ENCODE results near the gene SAMD10. TPM values are rescaled to one million over a fixed set of nuclear protein-coding genes. Genes with fewer than 3 reads are reported as not detected.
A peak's percentile ranks its signal among the peaks of the same experiment; 100 is the strongest.

Gene SAMD10
- total RNA-seq, 2 experiments from 2014 or later, result 23.7 to 24.5 TPM

GRCh38 chr20:63958964-63959698, 20.3 kb downstream of the SAMD10 start:
- Mint-ChIP-seq H3K4me3 (no peak overlapping the region), H3K36me3 (peaks cover 13% of the 10 kb centered on the region), H3K27ac (peak overlapping the region; percentile 89), H3K4me1 (ENCODE audit: low read depth) (peaks cover 23% of the 10 kb centered on the region), H3K27me3 (no peaks in the 10 kb centered on the region), H3K9me3 (no peaks in the 10 kb centered on the region)
- intact Hi-C loops (cut with micrococcal nuclease), result loop anchor here (5.0 kb wide), 1 partner anchor 422 kb away; the partner anchor contains the start of gene PTK6
- CTCF ChIA-PET, result interaction anchor here (1.2 kb wide), 1 partner anchor 15 kb away, joined by 3 read pairs; no protein-coding TSS in a partner anchor
- POLR2A ChIA-PET, result interaction anchor here (0.6 to 1.4 kb wide), 2 partner anchors 9 to 252 kb away, joined by 3 to 5 read pairs; no protein-coding TSS in a partner anchor
- DNase-seq, result no peak

GRCh38 chr20:63958471-63958870, 21.0 kb downstream of the SAMD10 start:
- POLR2A ChIA-PET, result interaction anchor here (0.6 to 1.4 kb wide), 2 partner anchors 10 to 251 kb away, joined by 3 to 5 read pairs; no protein-coding TSS in a partner anchor
- DNase-seq, result no peak
- intact Hi-C loops (cut with micrococcal nuclease), result loop anchor here (5.0 kb wide), 1 partner anchor 421 kb away; the partner anchor contains the start of gene PTK6
- CTCF ChIA-PET, result interaction anchor here (1.2 kb wide), 1 partner anchor 16 kb away, joined by 3 read pairs; no protein-coding TSS in a partner anchor
- Mint-ChIP-seq H3K27me3 (no peaks in the 10 kb centered on the region), H3K27ac (peak overlapping the region; percentile 89), H3K4me1 (ENCODE audit: low read depth) (peaks cover 30% of the 10 kb centered on the region), H3K4me3 (no peak overlapping the region), H3K9me3 (no peaks in the 10 kb centered on the region), H3K36me3 (peaks cover 11% of the 10 kb centered on the region)

DNA sequence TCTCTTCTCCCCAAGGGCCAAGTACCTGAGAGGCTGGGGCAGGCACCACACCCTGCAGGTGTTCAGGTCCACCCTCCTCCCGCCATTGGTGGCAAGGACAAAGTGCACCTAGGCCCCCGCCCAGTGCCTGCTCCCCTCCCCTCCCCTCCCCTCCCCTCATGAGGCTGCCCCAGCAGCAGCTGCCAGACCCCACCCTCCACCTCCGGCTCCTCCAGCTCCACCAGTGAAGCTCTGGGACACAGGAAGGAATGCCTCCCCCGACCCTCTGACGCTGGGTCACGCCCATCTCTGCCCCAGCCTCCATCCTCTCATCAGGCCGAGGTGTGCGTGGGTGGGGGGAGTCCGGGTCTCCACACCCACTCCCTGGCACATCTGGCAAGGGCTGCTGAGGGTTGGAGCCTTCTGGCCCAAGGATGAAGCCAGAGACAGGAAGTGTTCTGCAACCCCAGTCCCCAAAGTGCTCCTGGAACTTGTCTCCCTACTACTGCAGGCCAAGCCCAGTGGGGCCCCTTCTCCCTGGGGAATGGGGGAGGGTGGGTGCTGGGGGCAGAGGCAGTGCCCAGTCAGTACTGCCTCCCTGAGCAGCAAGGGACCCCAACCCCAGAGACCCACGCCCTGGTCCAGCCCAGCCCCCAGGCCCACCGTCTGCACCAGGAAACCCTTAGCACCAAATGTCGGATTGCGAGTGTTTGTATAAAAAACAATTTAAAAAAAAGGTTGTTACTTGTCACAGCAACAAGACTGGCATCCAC, 21.6 kb downstream of the SAMD10 start:
- intact Hi-C loops (cut with micrococcal nuclease), result loop anchor here (2.0 to 5.0 kb wide), 2 partner anchors 77 to 421 kb away; partner anchors contain the start of gene PTK6
- H3K36me3 Mint-ChIP-seq, result peaks cover 11% of the 10 kb centered on the region
- H3K4me3 Mint-ChIP-seq, result peak overlapping the region; percentile 71
- peaks cover 31% of the 10 kb centered on the region for H3K4me1 Mint-ChIP-seq (ENCODE audit: low read depth)
- H3K9me3 Mint-ChIP-seq, result no peaks in the 10 kb centered on the region
- peak overlapping the region; percentile 89 for H3K27ac Mint-ChIP-seq
- ChIA-PET CTCF (interaction anchor here (0.7 to 1.9 kb wide), 3 partner anchors 16 to 420 kb away, joined by 3 to 12 read pairs (median 3); partner anchors contain the start of genes PRPF6, PTK6 and SAMD10), POLR2A (interaction anchor here (0.6 kb wide), 1 partner anchor 92 kb away, joined by 3 read pairs; the partner anchor contains the start of gene TPD52L2)
- DNase-seq, result peak; percentile 77
- H3K27me3 Mint-ChIP-seq, result no peaks in the 10 kb centered on the region

DNA sequence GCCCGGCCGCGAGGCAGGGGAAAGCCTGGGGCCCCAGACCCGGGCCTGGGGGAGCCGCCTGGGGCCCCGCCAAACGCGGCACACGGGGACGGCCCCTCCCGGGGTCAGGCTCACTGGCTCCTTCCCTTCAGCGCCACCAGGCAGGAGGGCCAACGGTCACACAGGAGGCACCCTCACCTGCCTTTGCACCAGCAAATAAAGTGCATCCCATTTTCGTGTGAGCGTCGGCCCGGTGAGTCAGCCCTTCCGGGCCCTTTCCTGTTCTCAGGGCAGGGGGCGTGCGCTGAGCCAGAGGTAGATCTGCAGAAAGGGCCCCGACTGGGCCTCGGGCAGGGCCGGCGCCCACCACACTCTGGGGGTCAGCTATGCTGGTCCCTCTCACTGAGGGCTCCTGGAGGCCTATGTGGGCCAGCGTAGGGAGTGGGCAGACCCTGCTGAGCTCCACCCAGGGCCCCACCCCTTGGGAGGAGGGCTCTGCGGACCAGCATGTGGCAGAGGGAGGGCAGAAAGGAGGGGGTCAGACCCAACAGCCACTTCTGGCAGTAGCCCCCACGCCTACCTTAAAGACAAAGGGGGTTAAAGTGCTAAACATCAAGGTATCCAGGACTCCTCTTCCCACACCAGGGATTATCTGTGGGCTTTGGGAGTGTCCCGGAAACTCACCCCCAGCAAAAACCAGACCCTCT, 22.3 kb downstream of the SAMD10 start:
- CTCF ChIA-PET, result interaction anchor here (0.7 to 1.9 kb wide), 5 partner anchors 17 to 420 kb away, joined by 3 to 12 read pairs (median 4); partner anchors contain the start of genes ARFRP1, PRPF6, PTK6 and SAMD10
- peaks cover 35% of the 10 kb centered on the region for H3K4me1 Mint-ChIP-seq (ENCODE audit: low read depth)

DNA sequence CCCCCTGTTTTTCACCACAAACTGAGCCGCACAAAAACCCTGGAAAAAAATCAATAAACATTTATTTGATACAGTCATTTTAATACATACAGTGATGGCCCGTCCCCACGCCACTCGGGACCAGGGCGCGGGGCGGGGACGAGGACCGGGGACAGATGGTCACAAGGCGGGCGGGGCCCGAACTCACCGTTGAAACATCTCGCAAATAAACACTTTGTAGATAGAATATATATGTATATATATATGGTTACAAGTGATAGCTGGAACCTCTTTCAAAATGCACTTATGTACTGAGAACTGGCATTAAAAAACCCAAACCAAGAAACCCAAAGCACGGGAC, 22.8 kb downstream of the SAMD10 start:
- POLR2A ChIA-PET, result interaction anchor here (0.6 to 1.2 kb wide), 5 partner anchors 21 to 419 kb away, joined by 3 to 7 read pairs (median 5); partner anchors contain the start of genes PRPF6, PTK6 and TPD52L2
- Mint-ChIP-seq H3K9me3 (no peaks in the 10 kb centered on the region), H3K27me3 (no peaks in the 10 kb centered on the region), H3K4me3 (peak overlapping the region; percentile 76), H3K27ac (peak overlapping the region; percentile 89), H3K36me3 (peaks cover 7% of the 10 kb centered on the region), H3K4me1 (ENCODE audit: low read depth) (peaks cover 35% of the 10 kb centered on the region)
- CTCF ChIA-PET, result interaction anchor here (0.9 to 1.9 kb wide), 4 partner anchors 17 to 249 kb away, joined by 4 to 12 read pairs (median 4); partner anchors contain the start of genes ARFRP1, PRPF6, SAMD10 and ZGPAT
- intact Hi-C loops (cut with micrococcal nuclease), result loop anchor here (1.0 to 5.0 kb wide), 5 partner anchors 25 to 419 kb away; partner anchors contain the start of genes ARFRP1, PRPF6, PTK6 and TCEA2
- no peak for DNase-seq

More for the DNA sequence above, 22.3 kb downstream of the SAMD10 start:
- DNase-seq, result peak; percentile 90
- Mint-ChIP-seq H3K9me3 (no peaks in the 10 kb centered on the region), H3K36me3 (peaks cover 9% of the 10 kb centered on the region), H3K27ac (peak overlapping the region; percentile 89), H3K27me3 (no peaks in the 10 kb centered on the region), H3K4me3 (peak overlapping the region; percentile 71)
- intact Hi-C loops (cut with micrococcal nuclease), result loop anchor here (2.0 to 5.0 kb wide), 2 partner anchors 78 to 420 kb away; partner anchors contain the start of gene PTK6
- POLR2A ChIA-PET, result interaction anchor here (0.6 kb wide), 1 partner anchor 92 kb away, joined by 3 read pairs; the partner anchor contains the start of gene TPD52L2

DNA sequence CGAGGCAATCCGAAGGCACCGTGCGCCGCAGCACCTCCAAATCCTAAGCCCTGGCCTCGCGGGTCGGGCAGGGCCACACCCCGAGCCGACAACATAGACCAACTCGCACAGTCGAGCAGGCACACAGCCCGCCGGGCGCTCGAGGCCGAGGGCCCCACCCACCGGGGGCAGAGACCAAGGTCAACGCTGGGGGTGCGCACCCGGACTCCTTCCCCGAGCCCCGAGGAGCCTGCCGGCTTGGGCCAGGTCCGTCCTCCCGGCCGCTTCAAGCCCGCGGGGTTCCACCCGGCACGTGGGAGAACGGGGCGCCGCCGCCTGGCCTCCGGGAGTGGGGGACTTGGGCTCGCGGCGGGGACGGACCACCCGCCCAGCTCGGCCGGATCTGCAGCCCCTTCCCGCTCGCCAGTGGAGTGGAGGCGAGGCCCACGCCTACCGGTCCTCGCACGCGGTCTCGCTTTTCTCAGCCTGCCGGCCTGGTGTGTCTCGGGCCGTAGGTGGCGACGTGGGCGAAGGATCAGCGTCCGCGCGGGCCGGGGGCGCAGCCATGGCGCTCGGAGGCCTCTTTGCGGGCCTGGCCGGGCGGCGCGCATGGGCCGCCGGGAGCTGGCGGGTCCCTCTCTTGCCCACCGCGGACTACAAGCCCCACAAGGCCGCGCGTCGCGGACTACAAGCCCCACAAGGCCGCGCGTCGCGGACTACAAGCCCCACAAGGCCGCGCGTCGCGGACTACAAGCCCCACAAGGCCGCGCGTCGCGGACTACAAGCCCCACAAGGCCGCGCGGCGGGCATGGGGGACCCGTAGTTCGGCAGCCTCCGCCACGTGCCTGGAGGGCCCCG, 23.4 kb downstream of the SAMD10 start, which contains the start of gene UCKL1:
Gene UCKL1 (minus strand): TSS at position 590 of the 837 bp plus-strand sequence. CDS start 44 bp downstream, at position 546.
- ChIA-PET POLR2A (interaction anchor here (0.5 to 1.2 kb wide), 6 partner anchors 22 to 418 kb away, joined by 3 to 7 read pairs (median 5); partner anchors contain the start of genes PRPF6, PTK6 and TPD52L2), CTCF (interaction anchor here (0.9 to 2.5 kb wide), 5 partner anchors 18 to 249 kb away, joined by 4 to 12 read pairs (median 4); partner anchors contain the start of genes ARFRP1, PRPF6, SAMD10 and ZGPAT)
- Mint-ChIP-seq H3K36me3 (peaks cover 1% of the 10 kb centered on the region), H3K27ac (peak within 1 kb of the TSS; percentile 89), H3K4me1 (ENCODE audit: low read depth) (peaks cover 35% of the 10 kb centered on the region), H3K9me3 (no peaks in the 10 kb centered on the region), H3K27me3 (no peaks in the 10 kb centered on the region), H3K4me3 (peak within 1 kb of the TSS; percentile 81)
- intact Hi-C loops (cut with micrococcal nuclease), result loop anchor here (1.0 to 5.0 kb wide), 5 partner anchors 25 to 419 kb away; partner anchors contain the start of genes ARFRP1, PRPF6, PTK6 and TCEA2
- peak; percentile 92 for DNase-seq

GRCh38 chr20:63955281-63955826, 24.1 kb downstream of the SAMD10 start:
- DNase-seq, result peak; percentile 57
- Mint-ChIP-seq H3K4me1 (ENCODE audit: low read depth) (peaks cover 40% of the 10 kb centered on the region), H3K36me3 (peaks cover 1% of the 10 kb centered on the region), H3K4me3 (peak overlapping the region; percentile 81), H3K27me3 (no peaks in the 10 kb centered on the region), H3K9me3 (no peaks in the 10 kb centered on the region), H3K27ac (no peak overlapping the region)
- ChIA-PET CTCF (interaction anchor here (0.8 to 2.5 kb wide), 3 partner anchors 19 to 459 kb away, joined by 3 to 6 read pairs (median 4); partner anchors contain the start of gene PTK6), POLR2A (interaction anchor here (0.5 to 1.2 kb wide), 3 partner anchors 25 to 90 kb away, joined by 3 to 7 read pairs (median 3); partner anchors contain the start of gene TPD52L2)
- intact Hi-C loops (cut with micrococcal nuclease), result loop anchor here (5.0 kb wide), 1 partner anchor 418 kb away; the partner anchor contains the start of gene PTK6

- intact Hi-C loops (cut with micrococcal nuclease), result no loop called here
- peaks cover 52% of the 10 kb centered on the region for H3K4me1 Mint-ChIP-seq (ENCODE audit: low read depth)
- ChIA-PET CTCF (interaction anchor here (0.6 to 2.5 kb wide), 3 partner anchors 20 to 416 kb away, joined by 4 to 6 read pairs (median 4); partner anchors contain the start of gene PTK6), POLR2A (no interaction called here)
- DNase-seq, result no peak
- peak overlapping the region; percentile 81 for H3K4me3 Mint-ChIP-seq
- no peaks in the 10 kb centered on the region for H3K27me3 Mint-ChIP-seq
- no peaks in the 10 kb centered on the region for H3K9me3 Mint-ChIP-seq
- no peaks in the 10 kb centered on the region for H3K36me3 Mint-ChIP-seq
- no peak overlapping the region for H3K27ac Mint-ChIP-seq
Observed at GRCh38 chr20:63953764-63954429, 25.5 kb downstream of the SAMD10 start.

GRCh38 chr20:63952769-63953168, 26.7 kb downstream of the SAMD10 start:
- Mint-ChIP-seq H3K27me3 (no peaks in the 10 kb centered on the region), H3K27ac (no peak overlapping the region), H3K36me3 (no peaks in the 10 kb centered on the region), H3K9me3 (no peaks in the 10 kb centered on the region), H3K4me3 (no peak overlapping the region), H3K4me1 (ENCODE audit: low read depth) (peaks cover 57% of the 10 kb centered on the region)
- CTCF ChIA-PET, result no interaction called here
- no peak for DNase-seq
- intact Hi-C loops (cut with micrococcal nuclease), result no loop called here
- POLR2A ChIA-PET, result interaction anchor here (1.7 kb wide), 1 partner anchor 9 kb away, joined by 4 read pairs; no protein-coding TSS in a partner anchor

Data from activated CD4-positive, alpha-beta memory T cell treated with anti-CD3 and anti-CD28 coated beads for 36 hours (primary cell).